HG02759 (cell line): ENCODE results near the gene OR51L1.
"Not testable (repeated sequence)": the region's sequence is repeated elsewhere in the genome, so short reads cannot be mapped to it uniquely, and the experiment has no call there.

ENCODE experiments used
- ATAC-seq: cut with Tn5 transposase; IDR thresholded peaks from one replicate; pipeline ENCODE4 v1.9.1; 2021; ENCODE audit warnings: mild to moderate bottlenecking, moderate library complexity; ENCODE audit not compliant: unreplicated experiment

OR51L1 gene, protein sequence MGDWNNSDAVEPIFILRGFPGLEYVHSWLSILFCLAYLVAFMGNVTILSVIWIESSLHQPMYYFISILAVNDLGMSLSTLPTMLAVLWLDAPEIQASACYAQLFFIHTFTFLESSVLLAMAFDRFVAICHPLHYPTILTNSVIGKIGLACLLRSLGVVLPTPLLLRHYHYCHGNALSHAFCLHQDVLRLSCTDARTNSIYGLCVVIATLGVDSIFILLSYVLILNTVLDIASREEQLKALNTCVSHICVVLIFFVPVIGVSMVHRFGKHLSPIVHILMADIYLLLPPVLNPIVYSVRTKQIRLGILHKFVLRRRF

DNA sequence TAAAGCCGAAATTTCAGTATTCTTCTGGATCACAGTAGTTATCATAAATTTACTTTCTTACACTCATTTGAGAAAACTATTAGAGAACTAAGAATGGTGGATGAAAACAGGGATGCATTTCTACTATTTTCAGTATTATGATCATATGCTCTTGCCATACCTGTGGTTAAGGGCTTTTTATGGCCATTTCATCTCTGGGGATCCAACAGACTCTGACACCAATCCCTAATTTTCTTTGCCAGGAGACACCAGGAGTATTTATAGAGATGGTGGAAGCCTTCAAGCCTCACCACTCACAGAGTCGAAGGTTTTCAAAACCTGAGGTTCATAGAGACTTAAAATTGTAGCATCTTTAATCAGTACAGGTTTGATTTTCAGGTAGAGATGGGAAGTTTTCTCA is at the start of gene OR51L1:
TSS of gene OR51L1 (plus strand) at position 301 of the 400 bp plus-strand sequence. CDS start 4,132 bp downstream, outside the sequence.
- ATAC-seq = no peak

DNA sequence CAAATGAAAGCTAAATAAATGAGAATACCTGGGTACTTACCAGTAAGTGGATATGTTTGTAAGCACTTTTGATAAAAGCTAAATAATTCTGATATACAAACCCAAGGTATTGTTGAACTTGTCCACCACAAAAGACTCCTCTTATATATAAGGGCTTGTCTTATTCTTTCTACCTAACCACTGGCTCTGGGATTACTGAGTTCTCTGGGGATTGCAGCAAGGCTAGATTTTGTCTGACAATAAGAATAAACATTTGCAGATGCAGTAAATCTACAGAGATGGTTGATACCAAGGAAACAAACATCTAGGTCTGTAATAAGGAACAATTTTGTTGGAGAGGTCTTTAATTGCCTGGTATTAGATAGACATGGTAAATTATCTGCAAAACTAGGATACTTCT is 47.1 kb upstream of the OR51L1 start, which contains the start of gene OR51A4:
TSS of gene OR51A4 (minus strand) at position 101 of the 400 bp plus-strand sequence. CDS start 505 bp downstream, outside the sequence.
- no peak for ATAC-seq

DNA sequence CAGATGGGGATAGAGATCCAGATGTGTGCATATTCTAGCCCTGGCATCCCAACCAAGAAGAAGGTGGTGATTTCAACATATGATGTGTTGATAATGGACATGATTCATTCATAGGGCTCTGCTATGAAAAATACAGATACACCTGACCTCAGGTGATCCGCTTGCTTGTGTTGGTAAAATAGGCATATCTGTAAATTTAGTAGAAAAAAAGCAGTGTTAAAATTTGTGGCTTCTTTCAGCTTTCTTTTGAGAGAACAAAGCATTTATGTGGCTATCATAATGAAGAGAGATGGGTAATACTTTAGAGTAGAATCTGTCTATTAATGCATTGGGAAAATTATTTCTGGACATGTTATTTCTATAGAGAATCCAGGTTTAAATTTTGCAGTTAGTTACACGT is 39.0 kb upstream of the OR51L1 start, which contains the start of gene OR51A2:
TSS of gene OR51A2 (minus strand) at position 101 of the 400 bp plus-strand sequence. CDS start at position 101, 0 bp downstream.
- ATAC-seq = not testable (repeated sequence)

DNA sequence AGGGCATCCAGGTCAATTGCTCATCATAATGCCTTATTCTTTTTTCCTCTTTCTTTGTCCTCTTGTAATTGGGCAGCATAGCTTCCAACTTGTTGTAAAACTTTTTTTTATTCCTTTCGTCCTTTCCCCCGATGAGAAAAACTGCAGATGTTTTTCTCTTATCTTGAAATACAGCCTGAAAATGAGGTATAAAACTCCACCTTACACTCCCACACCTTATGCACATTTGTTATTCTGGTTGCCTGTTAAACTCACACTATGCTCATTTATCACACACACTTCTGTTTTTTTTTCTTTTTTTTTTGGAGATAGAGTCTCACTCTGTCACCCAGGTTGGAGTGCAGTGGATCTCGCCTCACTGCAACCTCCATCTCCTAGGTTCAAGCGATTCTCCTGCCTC is 37.3 kb upstream of the OR51L1 start:
- no peak for ATAC-seq

DNA sequence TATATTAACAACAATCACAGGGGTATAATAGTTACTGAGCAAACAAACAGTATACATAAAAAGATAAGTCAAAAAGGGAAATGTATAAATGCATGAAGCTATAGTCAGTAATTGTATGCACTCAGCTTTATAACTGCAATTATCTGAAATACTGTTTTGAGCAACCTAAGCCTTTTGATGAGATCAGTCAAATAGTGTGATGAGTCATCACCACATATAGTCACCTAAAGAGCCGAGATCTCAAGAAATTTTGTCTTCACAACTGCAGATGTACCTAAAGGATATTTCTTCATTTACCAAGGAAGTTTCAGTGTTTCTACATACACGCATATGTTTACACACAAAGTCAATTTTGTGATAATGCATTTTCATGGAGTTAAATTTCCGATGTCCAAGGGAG is 33.8 kb upstream of the OR51L1 start:
- no peak for ATAC-seq

DNA sequence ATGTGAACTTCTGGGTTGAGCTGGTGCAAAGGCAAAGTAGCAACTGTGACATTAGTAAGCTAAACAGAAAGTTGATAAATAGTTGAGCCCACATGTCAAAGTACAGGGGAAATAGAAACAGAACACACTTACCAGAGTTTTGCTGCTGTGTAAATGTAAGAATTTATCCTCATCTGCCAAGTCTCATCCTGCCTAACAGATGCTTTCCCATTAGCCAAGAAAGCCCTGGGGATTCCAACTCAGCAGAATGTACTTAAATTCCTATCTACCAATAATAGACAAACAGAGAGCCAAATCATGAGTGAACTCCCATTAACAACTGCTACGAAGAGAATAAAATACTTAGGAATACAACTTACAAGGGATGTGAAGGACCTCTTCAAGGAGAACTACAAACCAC is 31.8 kb upstream of the OR51L1 start:
- ATAC-seq = no peak

DNA sequence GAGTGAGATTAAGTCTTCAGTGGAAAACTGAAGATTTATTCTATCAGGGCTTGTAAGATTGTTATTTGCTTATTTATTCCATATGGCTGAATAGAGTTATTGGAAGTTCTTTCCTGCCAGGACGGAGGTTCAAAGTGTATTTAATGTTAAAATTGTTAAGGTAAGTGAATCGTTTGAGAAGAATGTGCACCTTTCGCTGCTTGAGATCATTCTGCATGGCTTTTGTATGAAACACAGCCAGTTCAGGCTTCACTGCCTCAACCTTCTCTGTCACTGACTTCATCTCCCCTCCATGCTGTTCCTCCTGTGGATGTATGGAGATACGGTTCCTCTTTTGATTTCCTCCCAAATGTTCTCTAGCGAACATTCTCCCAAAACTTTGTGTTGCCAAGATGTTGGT is 19.2 kb upstream of the OR51L1 start:
- ATAC-seq = no peak

DNA sequence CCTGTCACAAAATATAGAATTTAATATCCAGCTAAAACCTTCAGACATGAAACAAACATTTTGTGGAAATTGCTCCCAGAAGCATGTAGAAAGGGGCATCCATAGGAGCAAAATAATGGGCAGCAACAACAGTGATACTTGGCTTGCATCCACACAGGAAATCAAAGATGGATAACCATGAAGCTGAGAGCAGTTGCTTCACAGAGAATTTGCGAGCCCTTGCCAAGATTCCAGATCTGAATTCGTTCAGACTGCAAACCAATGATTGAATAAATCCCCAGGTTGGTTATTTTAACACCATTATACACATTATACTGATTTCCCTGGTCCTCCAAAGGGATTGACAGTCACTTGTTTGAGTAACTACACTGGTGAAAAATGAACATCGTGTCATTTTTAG is 15.6 kb upstream of the OR51L1 start:
- no peak for ATAC-seq

DNA sequence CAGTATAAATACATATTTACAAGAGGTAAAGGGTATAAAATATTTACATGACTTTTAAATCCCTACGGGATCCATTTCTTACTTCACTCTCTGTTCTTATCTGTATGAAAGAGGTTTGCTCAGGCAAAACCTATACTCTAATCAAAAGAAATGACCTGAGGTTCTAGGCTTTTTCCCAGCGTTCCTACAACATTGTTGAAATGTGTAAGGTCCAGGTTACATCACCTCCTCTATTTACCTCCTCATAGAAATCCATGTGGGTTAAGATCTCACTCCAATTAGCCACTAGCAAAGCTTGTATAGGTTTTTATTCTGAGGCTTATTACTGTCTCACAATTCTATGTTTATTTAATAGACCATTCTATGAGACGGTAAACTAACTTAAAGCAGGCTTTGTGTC is 12.0 kb upstream of the OR51L1 start:
- no peak for ATAC-seq

DNA sequence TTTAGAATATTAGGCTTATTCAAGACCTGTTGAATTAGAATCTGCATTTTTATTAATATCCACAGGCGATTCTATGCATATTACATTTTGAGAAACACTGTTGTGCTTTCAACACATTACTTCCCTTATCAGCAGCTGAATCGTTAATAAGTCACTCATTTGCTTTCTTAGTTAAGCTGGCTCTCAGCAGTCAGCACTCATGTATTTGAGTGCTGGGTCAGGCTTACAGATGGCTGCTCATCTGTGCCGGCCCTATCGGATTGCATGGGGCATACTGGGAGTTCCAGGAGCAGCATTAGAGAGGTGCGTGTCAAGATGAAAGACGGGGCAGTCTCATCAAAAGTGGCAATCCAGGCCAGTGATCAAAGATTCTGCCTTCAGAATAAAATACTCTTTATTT is 10.8 kb upstream of the OR51L1 start:
- no peak for ATAC-seq

DNA sequence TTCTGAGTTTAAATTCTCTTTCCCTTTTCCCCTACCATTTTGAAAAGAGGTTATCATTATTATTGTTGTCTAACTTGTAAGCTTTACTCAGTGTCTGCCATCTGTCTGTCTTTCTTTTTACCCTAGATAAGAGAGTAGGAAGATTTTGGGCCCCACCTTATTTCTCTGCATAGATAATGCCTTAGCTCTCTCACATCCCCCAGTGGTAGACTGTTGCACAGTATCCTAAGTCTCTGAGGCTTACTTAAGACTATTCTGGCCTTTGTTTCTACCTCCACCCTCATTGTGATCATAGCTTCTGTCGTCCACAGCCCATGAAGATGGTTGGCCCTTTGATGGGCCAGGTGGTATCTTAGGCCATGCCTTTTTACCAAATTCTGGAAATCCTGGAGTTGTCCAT is 3.6 kb upstream of the OR51L1 start:
- no peak for ATAC-seq

DNA sequence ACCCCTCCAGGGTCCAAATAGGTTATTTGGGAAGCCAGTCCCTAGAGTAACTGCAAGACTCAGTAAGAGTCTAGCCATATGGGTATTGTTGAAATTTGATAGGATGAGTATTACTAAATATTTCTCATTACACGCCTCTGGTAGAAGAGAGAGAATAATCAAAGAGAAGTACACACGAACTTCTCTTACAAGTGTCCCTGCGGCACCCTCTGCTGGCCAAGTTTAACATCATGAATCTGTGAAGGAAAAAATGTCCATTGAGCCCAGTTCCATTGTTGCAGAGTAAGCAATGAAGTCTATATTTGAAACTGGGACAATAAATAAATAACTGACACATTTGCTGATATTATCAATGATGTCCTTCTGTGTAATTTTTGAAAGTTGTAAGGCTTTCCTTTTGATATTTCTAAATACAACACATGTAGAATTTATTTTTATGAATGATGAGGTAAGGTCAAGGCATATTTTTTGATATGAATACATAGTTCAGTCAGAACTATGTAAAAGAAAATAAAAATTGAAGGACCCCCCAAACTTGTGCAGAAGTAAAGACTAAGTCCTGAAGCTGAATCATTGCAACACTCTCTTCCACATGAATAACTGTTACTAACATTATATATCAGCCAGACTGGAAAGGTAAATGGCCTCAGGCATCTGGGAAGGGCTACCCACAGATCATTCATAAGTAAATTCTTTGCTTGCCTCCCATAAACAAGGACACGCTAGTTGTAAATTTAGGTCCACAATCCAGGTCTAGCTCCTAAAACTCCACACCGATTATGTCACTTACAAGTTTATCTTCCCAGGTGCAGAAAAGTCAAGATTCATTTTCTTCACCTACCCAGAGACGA is 10.0 kb downstream of the OR51L1 start:
- ATAC-seq = no peak

DNA sequence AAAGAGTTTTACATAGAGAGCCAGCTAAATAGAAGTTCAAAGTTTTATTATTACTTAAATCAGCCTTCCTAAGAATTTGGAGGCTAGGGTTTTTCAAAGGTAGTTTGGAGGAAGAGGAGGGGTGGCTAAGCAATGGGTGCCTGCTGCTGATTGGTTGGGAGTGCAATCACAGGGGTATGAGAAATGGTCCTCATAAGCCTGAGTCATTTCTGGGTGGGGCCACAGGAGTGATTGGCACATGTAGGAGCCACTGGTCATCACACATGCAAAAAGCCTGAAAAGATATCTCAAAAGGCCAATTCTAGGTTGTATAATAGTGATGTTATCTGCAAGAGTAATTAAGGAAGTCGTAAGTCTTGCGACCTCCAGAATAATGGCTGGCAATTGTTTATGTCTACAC is 12.9 kb downstream of the OR51L1 start:
- ATAC-seq = no peak

DNA sequence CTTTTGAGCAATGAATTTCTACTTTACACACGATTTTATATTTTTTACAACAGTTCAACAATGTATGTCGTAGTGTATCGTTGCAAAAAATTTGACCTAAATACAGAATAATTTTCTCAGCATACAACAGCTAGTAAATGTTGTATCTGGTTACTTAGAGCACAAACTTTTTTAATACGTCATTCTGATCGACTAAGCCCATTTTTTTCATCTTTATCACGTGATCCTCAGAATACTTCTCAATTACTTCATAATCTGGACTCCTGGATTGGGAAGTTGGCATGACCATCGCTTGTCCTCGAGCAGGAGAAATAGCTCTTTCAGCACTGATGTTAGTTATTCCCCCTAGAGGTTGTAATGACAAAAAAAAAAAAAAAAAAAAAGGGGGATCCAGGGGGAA is 16.6 kb downstream of the OR51L1 start:
- no peak for ATAC-seq

DNA sequence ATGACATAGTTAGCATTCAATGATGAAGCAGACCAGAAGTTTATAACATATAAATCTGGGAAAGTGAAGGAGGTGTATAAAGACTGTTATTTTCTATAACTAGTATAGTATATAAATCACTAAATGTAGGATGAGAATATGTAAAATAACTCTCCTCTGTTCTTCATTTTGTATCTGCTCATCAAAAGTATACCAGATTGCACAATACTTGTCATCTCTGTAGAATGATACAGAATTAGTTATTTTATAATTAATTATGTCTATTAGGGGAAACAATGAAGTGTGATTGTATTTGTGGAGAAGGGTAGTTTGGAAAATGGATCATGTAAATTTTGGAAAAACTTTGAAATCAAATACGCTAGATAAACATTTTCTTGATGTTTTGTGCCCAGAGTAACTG is 18.4 kb downstream of the OR51L1 start:
- ATAC-seq = no peak

DNA sequence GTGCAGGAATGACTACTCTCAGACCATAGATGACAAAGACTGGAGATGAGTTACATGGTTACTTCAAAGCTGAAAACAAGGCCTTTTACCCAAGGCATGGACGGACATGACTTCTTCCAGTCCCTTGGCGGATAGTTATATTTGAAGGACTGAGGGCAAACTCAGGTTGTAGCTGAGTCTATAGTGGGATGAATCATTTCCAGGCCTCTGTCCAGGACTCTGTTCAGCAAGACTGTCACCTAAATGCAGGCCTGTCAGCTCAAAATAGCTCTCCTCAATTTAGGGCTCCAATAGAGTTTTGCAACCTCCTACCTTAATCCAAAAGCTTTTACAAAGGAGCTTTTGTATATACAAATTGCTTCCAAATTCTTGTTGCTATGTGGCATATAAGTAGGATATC is 27.3 kb downstream of the OR51L1 start:
- ATAC-seq = no peak

DNA sequence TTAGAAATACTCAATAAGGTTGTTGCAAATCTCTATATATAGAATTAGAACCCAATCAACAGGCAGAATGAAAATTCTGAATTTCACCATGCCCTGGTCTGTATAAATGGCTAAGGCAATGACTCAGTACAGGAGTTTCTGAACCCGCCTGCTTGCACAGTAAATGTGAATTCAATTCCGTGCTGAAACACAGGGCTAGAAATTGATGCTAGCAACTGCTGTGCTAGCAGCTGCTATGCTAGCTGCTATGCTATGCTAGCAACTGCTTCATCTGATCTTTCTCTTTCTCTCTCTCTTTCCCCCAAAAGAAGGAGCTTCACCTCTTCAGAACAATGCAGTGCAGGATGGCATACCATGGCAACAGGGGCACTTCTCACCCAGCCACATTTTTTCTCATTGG is 42.0 kb downstream of the OR51L1 start:
- no peak for ATAC-seq

DNA sequence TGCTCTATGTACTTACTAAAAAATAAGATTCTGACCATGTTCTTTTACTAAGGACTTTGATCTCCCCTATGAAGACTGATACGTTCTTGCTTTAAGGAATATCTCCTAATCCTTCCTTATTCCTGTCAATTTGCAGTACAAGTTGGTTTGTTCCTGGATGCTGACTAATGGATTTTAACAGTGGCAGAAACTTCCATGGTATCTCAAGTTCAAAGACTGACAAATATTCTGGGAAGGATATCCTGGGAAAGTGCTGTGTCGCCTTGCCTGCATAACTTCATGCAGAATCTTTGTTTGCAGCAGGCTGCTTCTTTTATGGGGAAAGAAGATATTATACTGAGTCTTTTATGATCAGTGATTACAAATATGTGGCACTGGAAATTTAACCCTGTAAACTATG is 43.3 kb downstream of the OR51L1 start:
- ATAC-seq = no peak

DNA sequence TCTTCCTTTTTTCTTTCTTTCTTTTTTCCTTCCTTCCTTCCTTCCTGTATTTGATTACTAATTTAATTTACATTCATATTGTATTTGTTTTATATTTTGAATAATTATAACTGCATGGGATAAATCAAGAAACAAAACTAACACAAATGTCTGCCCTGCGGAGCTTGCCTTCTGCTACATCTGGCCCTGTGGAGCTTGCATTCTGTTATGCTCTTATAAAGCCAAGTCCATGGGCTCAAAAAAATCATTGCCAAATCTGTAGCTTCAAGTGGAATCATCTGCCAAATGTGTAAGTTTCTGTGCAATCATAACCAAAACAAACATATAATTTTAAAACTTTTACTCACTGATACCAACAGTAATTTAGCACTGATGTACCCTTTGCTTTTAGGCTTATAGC is 43.7 kb downstream of the OR51L1 start:
- ATAC-seq = no peak

DNA sequence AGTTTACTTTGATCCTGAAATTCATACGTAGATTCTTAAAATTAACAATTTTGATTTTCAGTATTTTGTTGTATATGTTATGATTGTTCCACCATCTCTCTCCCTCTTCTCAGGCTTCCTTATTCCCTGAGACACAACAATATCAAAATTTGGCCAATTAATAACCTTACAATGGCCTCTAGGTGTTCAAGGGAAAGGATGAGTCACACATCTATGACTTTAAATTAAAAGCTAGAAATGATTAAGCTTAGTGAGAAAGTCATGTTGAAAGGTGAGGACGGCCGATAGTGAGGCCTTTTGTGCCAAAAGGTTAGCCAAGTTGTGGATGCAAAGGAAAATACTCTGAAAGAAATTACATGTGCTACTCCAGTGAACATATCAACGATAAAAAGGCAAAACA is 46.2 kb downstream of the OR51L1 start:
- ATAC-seq = no peak

DNA sequence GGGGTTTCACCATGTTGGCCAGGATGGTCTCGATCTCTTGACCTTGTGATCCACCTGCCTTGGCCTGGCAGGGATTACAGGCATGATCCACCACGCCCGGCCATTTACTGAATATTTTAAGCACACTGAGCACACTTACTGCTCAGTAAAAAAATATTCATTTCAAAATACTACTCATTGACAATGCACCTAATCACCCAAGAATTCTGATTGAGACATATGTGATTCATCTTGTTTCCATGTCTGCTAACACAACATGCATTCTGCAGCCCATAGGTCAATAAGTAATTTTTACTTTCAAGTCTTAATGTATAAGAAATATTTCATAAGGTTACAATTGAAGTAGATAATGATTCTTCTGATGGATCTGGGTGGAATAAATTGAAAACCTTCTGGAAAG is 47.4 kb downstream of the OR51L1 start:
- ATAC-seq = no peak

DNA sequence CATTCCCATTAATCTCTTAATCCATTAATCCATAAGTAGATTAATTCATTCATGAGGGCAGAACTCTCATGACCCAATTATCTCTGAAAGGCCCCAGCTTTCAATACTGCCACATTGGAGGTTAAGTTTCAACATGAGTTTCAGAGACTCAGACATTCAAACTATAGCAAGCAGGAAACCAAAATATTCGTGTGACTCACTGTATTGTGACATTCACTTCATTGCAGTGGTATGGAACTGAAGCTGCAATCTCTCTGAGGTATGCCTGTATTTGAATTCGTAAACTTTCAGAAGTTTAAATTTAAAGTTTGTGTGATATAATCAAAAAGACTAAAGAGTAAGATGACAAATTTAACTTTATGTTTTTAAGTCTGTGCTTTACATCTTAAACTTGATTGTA is 48.7 kb downstream of the OR51L1 start:
- ATAC-seq = no peak
